ENCODE measurements around the gene RAB3GAP1.

RAB3GAP1 gene

GRCh38 chr2:135168204-135168856 lies 116.2 kb downstream of the RAB3GAP1 start:
- TF ChIP-seq FOXA1 (IDR thresholded peaks at IDR 0.05) (no peak), SUZ12 (IDR thresholded peaks at IDR 0.05) (no peak)
- POLR2A ChIA-PET = no interaction called here
- no peak for DNase-seq (ENCODE audit: extremely low spot score)
- CTCF ChIA-PET = no interaction called here

- TF ChIP-seq SP1 (IDR thresholded peaks at IDR 0.05) = no peak
- no peak for DNase-seq (ENCODE audit: extremely low spot score)
- CTCF ChIA-PET = no interaction called here
- POLR2A ChIA-PET = no interaction called here
Observed at GRCh38 chr2:135169900-135170753, 118.0 kb downstream of the RAB3GAP1 start.

- ChIA-PET POLR2A (no interaction called here), CTCF (no interaction called here)
- no peak for DNase-seq (ENCODE audit: extremely low spot score)
- TF ChIP-seq SUZ12 (IDR thresholded peaks at IDR 0.05) (no peak), FOXK2 (IDR thresholded peaks at IDR 0.05) (no peak), SP1 (IDR thresholded peaks at IDR 0.05) (no peak), LEF1 (IDR thresholded peaks at IDR 0.05; ENCODE audit: borderline replicate concordance) (no peak), HDGF (IDR thresholded peaks at IDR 0.05; ENCODE audit: borderline replicate concordance) (no peak), PKNOX1 (IDR thresholded peaks at IDR 0.05) (no peak), FOXA1 (IDR thresholded peaks at IDR 0.05) (no peak), BHLHE40 (IDR thresholded peaks at IDR 0.05; ENCODE audit: borderline replicate concordance) (no peak), FOXM1 (IDR thresholded peaks at IDR 0.05; ENCODE audit: borderline replicate concordance) (no peak), ELF4 (IDR thresholded peaks at IDR 0.05) (no peak), NFRKB (IDR thresholded peaks at IDR 0.05) (no peak), ZNF384 (IDR thresholded peaks at IDR 0.05) (no peak), TARDBP (IDR thresholded peaks at IDR 0.05) (no peak), ARNT (IDR thresholded peaks at IDR 0.05) (no peak), CTBP1 (IDR thresholded peaks at IDR 0.05; ENCODE audit: borderline replicate concordance) (no peak), L3MBTL2 (conservative IDR thresholded peaks at IDR 0.05) (no peak)
Observed at GRCh38 chr2:135174049-135174809, 122.1 kb downstream of the RAB3GAP1 start.

GRCh38 chr2:135174810-135175093 lies 122.7 kb downstream of the RAB3GAP1 start:
- no peak for TF ChIP-seq HDGF (IDR thresholded peaks at IDR 0.05; ENCODE audit: borderline replicate concordance)
- TF ChIP-seq TARDBP (IDR thresholded peaks at IDR 0.05) = no peak
- TF ChIP-seq L3MBTL2 (conservative IDR thresholded peaks at IDR 0.05) = no peak
- TF ChIP-seq PKNOX1 (IDR thresholded peaks at IDR 0.05) = no peak
- TF ChIP-seq ARNT (IDR thresholded peaks at IDR 0.05) = no peak
- no peak for TF ChIP-seq LEF1 (IDR thresholded peaks at IDR 0.05; ENCODE audit: borderline replicate concordance)
- TF ChIP-seq ZNF384 (IDR thresholded peaks at IDR 0.05) = no peak
- no peak for TF ChIP-seq ELF4 (IDR thresholded peaks at IDR 0.05)
- TF ChIP-seq NFRKB (IDR thresholded peaks at IDR 0.05) = no peak
- no peak for TF ChIP-seq CTBP1 (IDR thresholded peaks at IDR 0.05; ENCODE audit: borderline replicate concordance)
- no peak for TF ChIP-seq FOXM1 (IDR thresholded peaks at IDR 0.05; ENCODE audit: borderline replicate concordance)
- TF ChIP-seq SP1 (IDR thresholded peaks at IDR 0.05) = no peak
- TF ChIP-seq FOXA1 (IDR thresholded peaks at IDR 0.05) = no peak
- TF ChIP-seq FOXK2 (IDR thresholded peaks at IDR 0.05) = no peak
- no peak for TF ChIP-seq BHLHE40 (IDR thresholded peaks at IDR 0.05; ENCODE audit: borderline replicate concordance)
- TF ChIP-seq SUZ12 (IDR thresholded peaks at IDR 0.05) = no peak
- CTCF ChIA-PET = no interaction called here
- DNase-seq (ENCODE audit: extremely low spot score) = no peak
- POLR2A ChIA-PET = no interaction called here

GRCh38 chr2:135175177-135175576 lies 123.1 kb downstream of the RAB3GAP1 start:
- POLR2A ChIA-PET = no interaction called here
- CTCF ChIA-PET = no interaction called here
- TF ChIP-seq ARNT (IDR thresholded peaks at IDR 0.05) (no peak), HDGF (IDR thresholded peaks at IDR 0.05; ENCODE audit: borderline replicate concordance) (no peak), CTBP1 (IDR thresholded peaks at IDR 0.05; ENCODE audit: borderline replicate concordance) (no peak), PKNOX1 (IDR thresholded peaks at IDR 0.05) (no peak), SP1 (IDR thresholded peaks at IDR 0.05) (no peak)
- no peak for DNase-seq (ENCODE audit: extremely low spot score)

GRCh38 chr2:135179689-135180088 lies 127.6 kb downstream of the RAB3GAP1 start:
- no peak for DNase-seq (ENCODE audit: extremely low spot score)
- TF ChIP-seq HDGF (IDR thresholded peaks at IDR 0.05; ENCODE audit: borderline replicate concordance) = no peak
- TF ChIP-seq L3MBTL2 (conservative IDR thresholded peaks at IDR 0.05) = no peak
- TF ChIP-seq FOXK2 (IDR thresholded peaks at IDR 0.05) = no peak
- TF ChIP-seq ARNT (IDR thresholded peaks at IDR 0.05) = no peak
- CTCF ChIA-PET = no interaction called here
- POLR2A ChIA-PET = no interaction called here
